Neural progenitor cell (in vitro differentiated cells): Measurements from ENCODE around the gene FAM135A.

Experiments used
- CTCF ChIP-seq: fragments of 200-600 bp; sonication (generic); IDR thresholded peaks from 2 replicates; pipeline ENCODE4 v1.5.1; 2017; ENCODE audit warnings: antibody characterized with exemption, mild to moderate bottlenecking
- EZH2 ChIP-seq: fragments of 200-600 bp; sonication (generic); IDR thresholded peaks from 2 replicates; pipeline ENCODE4 v1.6.1; 2017; ENCODE audit warnings: antibody characterized with exemption, mild to moderate bottlenecking, moderate library complexity
- EZH2phosphoT487 ChIP-seq: fragments of 200-600 bp; sonication (generic); IDR thresholded peaks from 2 replicates; pipeline ENCODE4 v1.6.1; 2017; ENCODE audit warnings: antibody characterized with exemption

GRCh38 chr6:70601014-70601413 lies 187.7 kb downstream of the FAM135A start:
- TF ChIP-seq CTCF, result no peak
- no peak for TF ChIP-seq EZH2
- TF ChIP-seq EZH2phosphoT487, result no peak
